K562 (cell line): ENCODE data around the gene ABLIM2.

ENCODE experiments used
- AFF4 ChIP-seq: sonication (generic); formaldehyde crosslinking; IDR thresholded peaks from 2 replicates; pipeline ENCODE4 v1.8.0; 2023; ENCODE audit warnings: mild to moderate bottlenecking, missing genetic modification reagents
- CTCF ChIP-seq, 3 experiments: IDR thresholded peaks in 2 of 3; conservative IDR thresholded peaks in 1 of 3; 2 replicates each; pipeline ENCODE4 v1.5.1; 2011 to 2012; ENCODE audit warnings: low read length in 3 of 3, mild to moderate bottlenecking in 3 of 3, control low read depth in 2 of 3, improper control_type of control experiment in 1 of 3, inconsistent platforms in 1 of 3, low read depth in 1 of 3, mixed read lengths in 1 of 3, moderate library complexity in 1 of 3; ENCODE audit not compliant: insufficient read depth in 2 of 3
- EGR1 ChIP-seq: fragments of 450-650 bp; conservative IDR thresholded peaks from 2 replicates; pipeline ENCODE4 v1.6.1; 2017; ENCODE audit warnings: mild to moderate bottlenecking
- KAT2B ChIP-seq: IDR thresholded peaks from one replicate; pipeline ENCODE4 v1.6.1; 2012; ENCODE audit warnings: low read depth, mild to moderate bottlenecking, control low read depth, inconsistent platforms, low read length, moderate library complexity
- KDM1A ChIP-seq, 2 experiments: fragments of 450-650 bp; IDR thresholded peaks; 2 replicates each; pipeline ENCODE4 v1.6.1; 2016; ENCODE audit warnings: mild to moderate bottlenecking in 2 of 2
- MEF2A ChIP-seq: IDR thresholded peaks from 2 replicates; pipeline ENCODE4 v1.6.1; 2011; ENCODE audit warnings: low read depth, mild to moderate bottlenecking, low read length, moderate library complexity; ENCODE audit not compliant: control insufficient read depth
- NFIC ChIP-seq: fragments of 450-650 bp; IDR thresholded peaks from 2 replicates; pipeline ENCODE4 v1.6.1; 2017; ENCODE audit warnings: mild to moderate bottlenecking, inconsistent platforms
- POLR2AphosphoS5 ChIP-seq: IDR thresholded peaks from 2 replicates; pipeline ENCODE4 v1.6.1; 2011; ENCODE audit warnings: mild to moderate bottlenecking, low read depth, low read length, moderate library complexity; ENCODE audit not compliant: control insufficient read depth, insufficient read depth
- REST ChIP-seq, 2 experiments: fragments of 450-650 bp; formaldehyde crosslinking in 1 of 2; IDR thresholded peaks; 2 replicates each; pipeline versions ENCODE4 v1.4.0 to v1.6.1; 2014 to 2020; ENCODE audit warnings: mild to moderate bottlenecking in 2 of 2, borderline replicate concordance in 1 of 2, low read depth in 1 of 2
- SAP30 ChIP-seq: fragments of 200-600 bp; sonication (generic); IDR thresholded peaks from 2 replicates; pipeline ENCODE4 v1.6.1; 2012; ENCODE audit warnings: borderline replicate concordance, low read depth, mild to moderate bottlenecking, moderate library complexity, low read length, control low read depth, inconsistent platforms; ENCODE audit not compliant: insufficient read depth, poor library complexity, severe bottlenecking
- ZFP36 ChIP-seq: fragments of 150-350 bp; IDR thresholded peaks from 2 replicates; pipeline ENCODE4 v1.6.1; 2018; ENCODE audit warnings: low read length, low read depth; ENCODE audit not compliant: partially characterized antibody
- ZHX1 ChIP-seq: fragments of 150-350 bp; conservative IDR thresholded peaks from 2 replicates; pipeline ENCODE4 v1.6.1; 2014; ENCODE audit warnings: low read length
- ZNF239 ChIP-seq: fragments of 250-450 bp; sonication (Bioruptor Pico); IDR thresholded peaks from 2 replicates; pipeline ENCODE4 v1.4.0; 2020; ENCODE audit warnings: mild to moderate bottlenecking

- TF ChIP-seq NFIC (0 out of 2 replicates have a peak, but pooled peaks have one; percentile 24), SAP30 (no peak), AFF4 (CRISPR knock-in tag) (no peak), MEF2A (no peak), POLR2AphosphoS5 (no peak), ZHX1 (no peak), REST (IDR thresholded peaks at IDR 0.05; ENCODE audit: borderline replicate concordance) (no peak), REST (CRISPR knock-in tag; IDR thresholded peaks at IDR 0.05; ENCODE audit: low read depth) (no peak), KDM1A (IDR thresholded peaks at IDR 0.05) (no peak), ZFP36 (no peak), ZNF239 (CRISPR knock-in tag) (no peak), CTCF (IDR thresholded peaks at IDR 0.05 in 2 of 3, conservative IDR thresholded peaks at IDR 0.05 in 1 of 3; ENCODE audit: insufficient read depth in 2 of 3, low read depth in 1 of 3, low read length in 3 of 3) (no peak), EGR1 (no peak), KAT2B (no peak)
Measured at GRCh38 chr4:7971159-7971631, 187.4 kb downstream of the ABLIM2 start.
